ENCODE results near the gene ASB13. TPM values are rescaled to one million over a fixed set of nuclear protein-coding genes. Genes with fewer than 3 reads are reported as not detected.

The ASB13 gene
- total RNA-seq, 1 donor from 2014 or later, result 10.3 TPM

GRCh38 chr10:5648494-5649457 is 17.6 kb downstream of the ASB13 start:
- DNase-seq (ENCODE audit: low read depth), result no peak

- no peak for DNase-seq (ENCODE audit: low read depth)
These were observed 18.7 kb downstream of the ASB13 start for GRCh38 chr10:5647507-5648240.

GRCh38 chr10:5645944-5646617 is 20.3 kb downstream of the ASB13 start:
- DNase-seq (ENCODE audit: low read depth), result no peak

GRCh38 chr10:5645375-5645774 is 21.0 kb downstream of the ASB13 start:
- DNase-seq (ENCODE audit: low read depth), result no peak

GRCh38 chr10:5644930-5645329 is 21.5 kb downstream of the ASB13 start:
- no peak for DNase-seq (ENCODE audit: low read depth)

GRCh38 chr10:5643346-5644067 is 22.9 kb downstream of the ASB13 start:
- no peak for DNase-seq (ENCODE audit: low read depth)

- DNase-seq (ENCODE audit: low read depth), result no peak
These were observed 24.9 kb downstream of the ASB13 start for GRCh38 chr10:5641501-5641900.

- DNase-seq (ENCODE audit: low read depth), result no peak
These were observed 25.9 kb downstream of the ASB13 start for GRCh38 chr10:5640501-5640900.

- no peak for DNase-seq (ENCODE audit: low read depth)
These were observed 26.4 kb downstream of the ASB13 start for GRCh38 chr10:5640036-5640435.

GRCh38 chr10:5639066-5639465 is 27.3 kb downstream of the ASB13 start:
- DNase-seq (ENCODE audit: low read depth), result no peak

- no peak for DNase-seq (ENCODE audit: low read depth)
These were observed 27.9 kb downstream of the ASB13 start for GRCh38 chr10:5638494-5638893.

GRCh38 chr10:5634918-5635317 is 31.5 kb downstream of the ASB13 start:
- DNase-seq (ENCODE audit: low read depth), result no peak

- no peak for DNase-seq (ENCODE audit: low read depth)
These were observed 33.1 kb downstream of the ASB13 start for GRCh38 chr10:5633166-5633749.

GRCh38 chr10:5632446-5632845 is 33.9 kb downstream of the ASB13 start:
- DNase-seq (ENCODE audit: low read depth), result no peak

- DNase-seq (ENCODE audit: low read depth), result no peak
These were observed 34.5 kb downstream of the ASB13 start for GRCh38 chr10:5631936-5632335.

GRCh38 chr10:5630112-5630436 is 36.3 kb downstream of the ASB13 start:
- no peak for DNase-seq (ENCODE audit: low read depth)

- peak; percentile 81 for DNase-seq (ENCODE audit: low read depth)
These were observed 36.9 kb downstream of the ASB13 start for GRCh38 chr10:5629303-5630111.

GRCh38 chr10:5628451-5629302 is 37.7 kb downstream of the ASB13 start:
- no peak for DNase-seq (ENCODE audit: low read depth)

GRCh38 chr10:5627486-5628044 is 38.8 kb downstream of the ASB13 start:
- no peak for DNase-seq (ENCODE audit: low read depth)

All from myocyte (in vitro differentiated cells).